ENCODE measurements around the gene TP53.

The TP53 gene

DNA sequence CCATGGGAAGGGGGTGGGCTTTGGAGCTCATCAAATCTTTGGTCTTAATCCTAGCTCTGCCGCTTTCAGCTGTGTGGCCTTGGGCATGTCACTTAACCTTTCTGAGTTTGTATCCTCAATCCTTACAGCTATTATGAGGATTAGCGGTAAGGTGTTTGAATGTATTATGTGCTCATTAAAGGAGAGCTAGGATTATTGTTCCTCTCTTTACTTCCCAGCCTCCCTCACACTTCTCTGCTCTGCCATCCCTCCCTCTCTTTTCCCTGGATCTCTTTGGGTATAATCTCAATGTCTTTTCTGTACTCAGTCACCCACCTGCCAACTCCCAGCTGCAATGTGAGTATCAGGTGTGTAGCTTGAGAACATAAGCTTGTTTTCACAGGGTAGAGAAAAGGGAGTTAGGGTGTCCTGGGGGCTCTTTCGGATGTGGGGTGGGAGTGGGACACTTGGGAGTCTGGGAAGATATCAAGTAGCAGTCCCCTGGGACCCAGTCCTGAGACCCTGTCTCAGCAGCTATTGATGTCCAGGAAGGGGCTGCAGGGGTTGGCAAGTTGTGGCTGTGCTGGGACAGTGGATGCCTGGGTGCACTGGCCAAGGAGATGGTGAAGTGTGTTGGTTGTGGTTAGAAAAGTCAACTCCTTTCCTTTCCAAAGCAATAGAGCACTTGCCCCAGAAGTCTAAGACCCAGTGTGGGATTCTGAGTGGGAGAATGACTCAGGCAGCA lies 19.5 kb upstream of the TP53 start:
- DNase-seq (ENCODE audit: low spot score): no peak

DNA sequence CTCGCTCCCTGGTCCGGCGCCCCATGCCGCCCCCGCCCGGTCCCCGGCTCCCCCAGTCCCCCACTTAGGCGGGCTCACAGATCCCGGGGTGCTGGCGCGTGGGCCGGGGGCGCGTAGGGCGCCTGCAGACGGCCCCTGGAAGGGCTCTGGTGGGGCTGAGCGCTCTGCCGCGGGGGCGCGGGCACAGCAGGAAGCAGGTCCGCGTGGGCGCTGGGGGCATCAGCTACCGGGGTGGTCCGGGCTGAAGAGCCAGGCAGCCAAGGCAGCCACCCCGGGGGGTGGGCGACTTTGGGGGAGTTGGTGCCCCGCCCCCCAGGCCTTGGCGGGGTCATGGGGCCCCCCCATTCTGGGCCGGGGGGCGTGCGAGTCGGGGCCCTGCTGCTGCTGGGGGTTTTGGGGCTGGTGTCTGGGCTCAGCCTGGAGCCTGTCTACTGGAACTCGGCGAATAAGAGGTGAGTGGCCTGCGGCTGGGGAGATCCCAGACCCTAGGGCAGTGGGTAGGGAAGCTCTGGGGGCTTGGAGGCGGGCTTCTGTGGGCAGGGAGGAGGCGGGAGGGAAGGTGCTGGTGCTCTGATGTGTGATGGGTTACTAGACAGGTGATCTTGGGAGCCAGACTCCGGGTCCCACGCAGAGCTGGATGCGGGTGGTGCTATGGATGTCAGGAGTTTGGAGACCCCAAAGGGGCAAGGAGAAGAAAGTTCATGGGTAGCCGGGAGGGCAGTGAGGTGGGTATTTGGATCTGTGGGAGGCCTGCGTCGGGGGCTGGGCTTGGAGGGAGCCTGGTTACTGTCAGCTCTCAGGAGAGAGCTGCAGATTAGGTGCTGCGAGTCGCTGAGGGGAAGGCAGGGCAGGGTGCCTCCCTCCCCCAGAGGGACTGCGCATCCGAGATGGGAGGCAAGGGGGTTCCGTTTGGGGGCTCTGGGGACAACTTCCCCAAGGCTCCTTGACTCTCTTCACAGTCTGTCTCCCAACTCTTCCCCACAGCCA lies 18.3 kb upstream of the TP53 start:
- DNase-seq (ENCODE audit: low spot score): no peak

GRCh38 chr17:7704601-7705268 lies 17.4 kb upstream of the TP53 start, which contains the start of gene EFNB3:
Gene EFNB3, plus strand, starts transcription at chr17:7705202. Its CDS starts 397 bp downstream, at chr17:7705599.
- no peak for DNase-seq (ENCODE audit: low spot score)

GRCh38 chr17:7703584-7704479 lies 16.5 kb upstream of the TP53 start:
- DNase-seq (ENCODE audit: low spot score): no peak

- DNase-seq (ENCODE audit: low spot score): no peak
These were observed 15.5 kb upstream of the TP53 start for GRCh38 chr17:7702776-7703175.

DNA sequence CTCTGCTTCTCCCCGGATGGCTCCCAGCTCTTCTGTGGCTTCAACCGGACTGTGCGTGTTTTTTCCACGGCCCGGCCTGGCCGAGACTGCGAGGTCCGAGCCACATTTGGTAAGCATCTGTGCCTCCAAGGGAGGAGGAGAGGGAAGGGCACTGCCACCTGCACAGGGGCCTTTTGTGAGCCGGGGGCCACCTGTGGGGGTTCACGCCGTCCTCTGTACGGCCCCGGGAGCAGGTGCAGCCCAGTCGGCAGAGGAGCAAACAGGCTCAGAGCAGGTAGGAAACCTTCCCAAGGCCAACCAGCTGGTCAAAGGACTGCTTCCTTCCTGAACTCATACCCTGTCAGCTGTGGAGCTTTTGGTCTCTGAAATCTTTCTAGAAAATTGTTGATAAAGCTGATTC lies 14.4 kb upstream of the TP53 start:
- no peak for DNase-seq (ENCODE audit: low spot score)

GRCh38 chr17:7700510-7700909 lies 13.2 kb upstream of the TP53 start:
- DNase-seq (ENCODE audit: low spot score): no peak

GRCh38 chr17:7697828-7698588 lies 10.7 kb upstream of the TP53 start:
- no peak for DNase-seq (ENCODE audit: low spot score)

- no peak for DNase-seq (ENCODE audit: low spot score)
These were observed 8.3 kb upstream of the TP53 start for GRCh38 chr17:7695586-7695985.

DNA sequence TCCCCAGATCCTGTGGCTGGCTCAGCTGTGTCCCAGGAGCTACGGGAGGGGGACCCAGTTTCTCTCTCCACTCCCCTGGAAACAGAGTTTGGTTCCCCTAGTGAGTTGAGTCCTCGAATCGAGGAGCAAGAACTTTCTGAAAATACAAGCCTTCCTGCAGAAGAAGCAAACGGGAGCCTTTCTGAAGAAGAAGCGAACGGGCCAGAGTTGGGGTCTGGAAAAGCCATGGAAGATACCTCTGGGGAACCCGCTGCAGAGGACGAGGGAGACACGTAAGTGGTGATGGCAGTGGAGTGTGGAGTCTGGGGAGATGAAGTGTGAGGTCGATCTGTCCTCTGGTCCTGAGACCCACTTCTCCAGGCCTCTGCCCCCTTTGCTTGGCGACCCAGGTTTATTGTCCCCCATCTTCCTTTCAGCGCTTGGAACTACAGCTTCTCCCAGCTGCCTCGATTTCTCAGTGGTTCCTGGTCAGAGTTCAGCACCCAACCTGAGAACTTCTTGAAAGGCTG lies 1.6 kb upstream of the TP53 start:
- DNase-seq (ENCODE audit: low spot score): no peak

- peak; percentile 97 for DNase-seq (ENCODE audit: low spot score)
These were observed 868 bp upstream of the TP53 start, which contains the start of gene WRAP53 for GRCh38 chr17:7687908-7688807. Gene WRAP53, plus strand, starts transcription at chr17:7688477. Its CDS starts 172 bp downstream, at chr17:7688649.

GRCh38 chr17:7686222-7687071 lies 843 bp downstream of the TP53 start:
- DNase-seq (ENCODE audit: low spot score): peak; percentile 92

- DNase-seq (ENCODE audit: low spot score): peak; percentile 93
These were observed 1.6 kb downstream of the TP53 start for GRCh38 chr17:7685533-7686221.

DNA sequence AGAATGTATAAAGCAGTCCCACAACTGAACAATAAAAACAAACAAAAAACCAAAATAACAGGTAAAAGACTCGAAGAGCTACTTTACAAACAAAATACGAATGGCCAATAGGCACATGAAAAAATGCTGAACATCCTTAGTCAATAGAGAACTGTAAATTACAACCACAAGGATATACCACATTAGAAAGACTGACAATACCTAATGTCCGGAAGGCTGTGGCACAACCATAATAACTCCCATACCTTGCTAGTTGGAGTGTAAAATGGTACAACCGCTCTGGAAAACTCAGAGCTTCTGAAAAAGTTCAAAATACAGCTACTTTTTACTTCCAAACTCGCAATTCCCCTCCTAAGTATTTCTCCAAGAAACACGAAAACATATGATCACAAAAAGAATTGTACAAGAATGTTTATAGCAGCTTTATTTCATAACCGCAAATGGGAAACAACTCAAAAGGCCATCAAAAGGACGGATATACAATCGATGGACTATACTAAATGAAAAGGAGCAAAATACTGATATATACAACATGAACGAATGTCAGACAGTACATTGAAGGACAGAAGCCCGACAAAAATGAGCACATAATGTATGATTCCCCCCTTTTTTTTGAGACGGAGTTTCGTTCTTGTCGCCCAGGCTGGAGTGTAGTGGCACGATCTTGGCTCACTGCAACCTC lies 2.3 kb downstream of the TP53 start:
- DNase-seq (ENCODE audit: low spot score): no peak

DNA sequence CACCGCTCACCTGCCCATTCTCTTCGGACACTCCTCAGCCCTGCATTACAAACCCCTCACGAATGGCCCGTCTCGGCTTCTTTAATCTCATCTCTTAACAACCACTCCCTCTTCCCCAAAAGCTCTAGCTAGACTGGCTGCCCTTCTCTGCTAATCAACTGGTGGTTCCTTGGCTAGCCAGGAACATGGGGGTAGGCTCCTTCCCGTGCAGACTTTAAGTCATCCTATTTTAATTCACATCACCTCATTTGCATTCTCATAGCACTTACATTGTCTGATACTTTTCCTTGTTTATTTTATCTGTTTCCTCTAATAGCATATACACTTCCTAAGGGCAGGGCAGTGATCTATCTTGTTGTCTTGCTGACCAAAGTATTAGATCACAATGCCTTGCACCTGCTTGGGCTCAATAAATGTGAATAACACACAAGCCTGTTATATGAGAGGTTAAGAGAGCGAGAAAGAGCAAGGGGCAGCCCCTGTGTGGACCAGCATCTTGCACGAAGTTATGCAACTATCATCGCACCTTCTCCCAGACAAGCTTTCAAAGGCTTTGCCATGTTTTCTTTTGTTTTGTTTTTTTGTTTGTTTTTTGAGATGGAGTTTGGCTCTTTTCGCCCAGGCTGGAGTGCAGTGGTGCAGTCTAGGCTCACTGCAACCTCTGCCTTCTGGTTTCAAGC lies 9.8 kb downstream of the TP53 start:
- DNase-seq (ENCODE audit: low spot score): no peak

- DNase-seq (ENCODE audit: low spot score): no peak
These were observed 10.8 kb downstream of the TP53 start for GRCh38 chr17:7676533-7676932.
